ENCODE measurements around the gene ITGB1BP1. TPM values are rescaled to one million over a fixed set of nuclear protein-coding genes. Genes with fewer than 3 reads are reported as not detected.

Gene ITGB1BP1
- total and polyA plus RNA-seq, 10 of the 15 experiments (the other 5 are each of a cell fraction or from before 2014, with no cell fraction given): 50.2 to 273 (median 97.2) TPM

DNA sequence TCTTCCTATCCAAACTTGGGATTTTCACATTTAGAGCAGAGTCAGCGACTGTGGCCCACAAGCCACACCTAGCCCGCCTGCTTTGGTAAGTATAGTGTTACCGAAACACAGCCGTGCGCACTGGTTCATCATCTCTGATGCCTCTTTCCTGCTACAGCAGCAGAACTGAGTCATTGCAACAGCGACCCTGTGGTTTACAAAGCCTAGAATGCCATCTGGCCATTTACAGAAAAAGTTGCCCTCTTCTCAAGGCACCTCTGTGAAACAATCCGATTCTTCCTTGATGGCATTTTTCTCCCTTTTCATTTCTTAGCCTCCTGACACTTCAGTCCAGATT lies 40.3 kb upstream of the ITGB1BP1 start:
- in situ Hi-C loops (cut with MboI): no loop called here
- ChIA-PET RAD21 (ENCODE audit: unreplicated experiment) (no interaction called here), POLR2A (no interaction called here), CTCF (no interaction called here), SMC1A (ENCODE audit: uncharacterized antibody, unreplicated experiment) (no interaction called here)
- H2AFZ ChIP-seq (ENCODE audit: control insufficient read depth, low read depth, low read length): no peak overlapping the region
- FAIRE-seq (peak; percentile 31), ATAC-seq (no peak), DNase-seq (ENCODE audit: low read depth, low spot score) (no peak)
- WGBS (ENCODE audit: insufficient coverage, insufficient replicate concordance, low lambda C conversion rate, missing lambda C conversion rate): 84% methylated on average over 7 of the region's 7 CpGs
- intact Hi-C loops (cut with micrococcal nuclease; ENCODE audit: unreplicated experiment): no loop called here
- H3K27me3 ChIP-seq (replicated peaks in 1 of 2; ENCODE audit: control insufficient read depth in 2 of 2, insufficient read depth in 2 of 2, low read length in 1 of 2): no peaks in the 10 kb centered on the region
- H3K27ac ChIP-seq (ENCODE audit: control insufficient read depth, insufficient read depth): no peak overlapping the region
- H3K4me1 ChIP-seq (ENCODE audit: control insufficient read depth, insufficient read depth, low read length): no peaks in the 10 kb centered on the region
- H3K4me2 ChIP-seq (ENCODE audit: control insufficient read depth, insufficient read depth): no peak overlapping the region
- H3K4me3 ChIP-seq: no peak overlapping the region
- H3K9ac ChIP-seq (ENCODE audit: control insufficient read depth, insufficient read depth, low read length): no peak overlapping the region
- H3K36me3 ChIP-seq (ENCODE audit: control insufficient read depth in 2 of 2, insufficient read depth in 2 of 2, low read length in 1 of 2): peaks cover 3 to 18% of the 10 kb centered on the region in 2 experiments; a peak in 3 of 4 replicates
- H3K9me3 ChIP-seq (replicated peaks; ENCODE audit: control insufficient read depth, insufficient read depth, low read length): no peaks in the 10 kb centered on the region
- TSS peak; percentile 45 for BruUV-seq (replicated peaks)
- H3K79me2 ChIP-seq (ENCODE audit: control insufficient read depth, insufficient read depth, low read length): no peaks in the 10 kb centered on the region
- no peaks in the 10 kb centered on the region for H4K20me1 ChIP-seq (ENCODE audit: control insufficient read depth, insufficient read depth)
- no peak for TF ChIP-seq SRF (IDR thresholded peaks at IDR 0.05; ENCODE audit: low read depth in 2 of 2, low read length in 2 of 2)
- no peak for TF ChIP-seq SREBF2 (IDR thresholded peaks at IDR 0.05; ENCODE audit: low read length)
- TF ChIP-seq NFXL1 (IDR thresholded peaks at IDR 0.05; ENCODE audit: borderline replicate concordance): no peak
- no peak for TF ChIP-seq ZNF384 (IDR thresholded peaks at IDR 0.05; ENCODE audit: borderline replicate concordance, low read depth, low read length)
- no peak for TF ChIP-seq IKZF2 (IDR thresholded peaks at IDR 0.05)
- no peak for TF ChIP-seq CHD4 (IDR thresholded peaks at IDR 0.05)
- TF ChIP-seq, protein P1, sequence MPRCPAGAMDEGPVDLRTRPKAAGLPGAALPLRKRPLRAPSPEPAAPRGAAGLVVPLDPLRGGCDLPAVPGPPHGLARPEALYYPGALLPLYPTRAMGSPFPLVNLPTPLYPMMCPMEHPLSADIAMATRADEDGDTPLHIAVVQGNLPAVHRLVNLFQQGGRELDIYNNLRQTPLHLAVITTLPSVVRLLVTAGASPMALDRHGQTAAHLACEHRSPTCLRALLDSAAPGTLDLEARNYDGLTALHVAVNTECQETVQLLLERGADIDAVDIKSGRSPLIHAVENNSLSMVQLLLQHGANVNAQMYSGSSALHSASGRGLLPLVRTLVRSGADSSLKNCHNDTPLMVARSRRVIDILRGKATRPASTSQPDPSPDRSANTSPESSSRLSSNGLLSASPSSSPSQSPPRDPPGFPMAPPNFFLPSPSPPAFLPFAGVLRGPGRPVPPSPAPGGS (IDR thresholded peaks at IDR 0.05; ENCODE audit: borderline replicate concordance, insufficient read depth, low read depth, low read length, poor library complexity, severe bottlenecking): no peak
- no peak for TF ChIP-seq FOXM1 (IDR thresholded peaks at IDR 0.05; ENCODE audit: low read depth, low read length)
- TF ChIP-seq, protein P2, sequence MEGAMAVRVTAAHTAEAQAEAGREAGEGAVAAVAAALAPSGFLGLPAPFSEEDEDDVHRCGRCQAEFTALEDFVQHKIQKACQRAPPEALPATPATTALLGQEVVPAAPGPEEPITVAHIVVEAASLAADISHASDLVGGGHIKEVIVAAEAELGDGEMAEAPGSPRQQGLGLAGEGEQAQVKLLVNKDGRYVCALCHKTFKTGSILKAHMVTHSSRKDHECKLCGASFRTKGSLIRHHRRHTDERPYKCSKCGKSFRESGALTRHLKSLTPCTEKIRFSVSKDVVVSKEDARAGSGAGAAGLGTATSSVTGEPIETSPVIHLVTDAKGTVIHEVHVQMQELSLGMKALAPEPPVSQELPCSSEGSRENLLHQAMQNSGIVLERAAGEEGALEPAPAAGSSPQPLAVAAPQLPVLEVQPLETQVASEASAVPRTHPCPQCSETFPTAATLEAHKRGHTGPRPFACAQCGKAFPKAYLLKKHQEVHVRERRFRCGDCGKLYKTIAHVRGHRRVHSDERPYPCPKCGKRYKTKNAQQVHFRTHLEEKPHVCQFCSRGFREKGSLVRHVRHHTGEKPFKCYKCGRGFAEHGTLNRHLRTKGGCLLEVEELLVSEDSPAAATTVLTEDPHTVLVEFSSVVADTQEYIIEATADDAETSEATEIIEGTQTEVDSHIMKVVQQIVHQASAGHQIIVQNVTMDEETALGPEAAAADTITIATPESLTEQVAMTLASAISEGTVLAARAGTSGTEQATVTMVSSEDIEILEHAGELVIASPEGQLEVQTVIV (IDR thresholded peaks at IDR 0.05; ENCODE audit: borderline replicate concordance, partially characterized antibody): no peak
- TF ChIP-seq BRCA1 (IDR thresholded peaks at IDR 0.05; ENCODE audit: low read depth, low read length): no peak
- TF ChIP-seq PAX5 (IDR thresholded peaks at IDR 0.05; ENCODE audit: borderline replicate concordance, low read depth, low read length): no peak
- TF ChIP-seq, protein P3, sequence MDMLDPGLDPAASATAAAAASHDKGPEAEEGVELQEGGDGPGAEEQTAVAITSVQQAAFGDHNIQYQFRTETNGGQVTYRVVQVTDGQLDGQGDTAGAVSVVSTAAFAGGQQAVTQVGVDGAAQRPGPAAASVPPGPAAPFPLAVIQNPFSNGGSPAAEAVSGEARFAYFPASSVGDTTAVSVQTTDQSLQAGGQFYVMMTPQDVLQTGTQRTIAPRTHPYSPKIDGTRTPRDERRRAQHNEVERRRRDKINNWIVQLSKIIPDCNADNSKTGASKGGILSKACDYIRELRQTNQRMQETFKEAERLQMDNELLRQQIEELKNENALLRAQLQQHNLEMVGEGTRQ (IDR thresholded peaks at IDR 0.05; ENCODE audit: borderline replicate concordance, low read depth, low read length): no peak
- no peak for TF ChIP-seq NR2F1 (conservative IDR thresholded peaks at IDR 0.05)
- TF ChIP-seq MEF2B (IDR thresholded peaks at IDR 0.05; ENCODE audit: partially characterized antibody, poor library complexity, severe bottlenecking): no peak
- no peak for TF ChIP-seq NFYA (IDR thresholded peaks at IDR 0.05; ENCODE audit: borderline replicate concordance, low read depth, low read length)
- TF ChIP-seq MTA3 (IDR thresholded peaks at IDR 0.05; ENCODE audit: borderline replicate concordance, low read length): no peak

All from GM12878 (cell line).